GM21526 (cell line): Measurements from ENCODE around the gene STOM.
A peak's percentile ranks its signal among the peaks of the same experiment; 100 is the strongest.

ENCODE experiments used
- ATAC-seq: cut with Tn5 transposase; IDR thresholded peaks from one replicate; pipeline ENCODE4 v1.9.1; 2021; ENCODE audit warnings: moderate library complexity; ENCODE audit not compliant: unreplicated experiment, low FRiP score

STOM gene

DNA sequence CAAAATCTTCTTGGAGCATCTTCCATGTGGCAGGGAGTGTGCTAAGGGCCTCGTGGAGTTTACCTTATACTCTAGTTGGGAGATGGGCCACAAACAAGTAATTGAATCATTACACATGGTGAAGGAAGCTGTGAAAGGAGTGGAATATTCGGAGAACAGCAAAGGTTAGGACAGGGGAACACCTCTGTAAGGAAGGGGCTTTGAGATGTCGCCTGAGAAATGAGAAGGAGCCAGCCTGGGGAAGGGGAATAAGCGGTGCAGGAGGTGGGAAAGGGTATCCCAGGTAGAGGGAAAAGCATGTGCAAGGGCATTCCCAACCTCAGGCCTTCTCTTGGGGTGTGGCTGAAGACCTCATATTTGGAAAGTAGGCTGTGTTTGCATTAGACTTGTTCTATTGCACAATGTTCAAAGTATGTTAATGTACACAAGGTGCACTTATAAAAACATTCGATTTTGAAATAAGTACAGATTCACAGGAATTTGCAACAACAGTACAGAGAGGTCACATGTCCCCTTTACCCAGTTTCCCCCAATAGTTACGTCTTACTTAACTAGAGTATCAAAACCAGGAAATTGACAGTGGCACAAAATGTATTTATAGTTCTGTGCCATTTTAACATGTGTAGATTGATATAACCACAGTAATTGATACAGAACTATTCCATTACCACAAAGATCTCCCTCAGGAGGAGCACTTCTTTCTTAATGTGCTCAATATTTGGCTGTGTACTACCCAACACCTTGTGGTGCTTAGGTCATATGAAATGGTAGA is 2.4 kb upstream of the STOM start:
- ATAC-seq, result no peak

- ATAC-seq, result no peak
These were observed 1.5 kb upstream of the STOM start for GRCh38 chr9:121371495-121372061.

DNA sequence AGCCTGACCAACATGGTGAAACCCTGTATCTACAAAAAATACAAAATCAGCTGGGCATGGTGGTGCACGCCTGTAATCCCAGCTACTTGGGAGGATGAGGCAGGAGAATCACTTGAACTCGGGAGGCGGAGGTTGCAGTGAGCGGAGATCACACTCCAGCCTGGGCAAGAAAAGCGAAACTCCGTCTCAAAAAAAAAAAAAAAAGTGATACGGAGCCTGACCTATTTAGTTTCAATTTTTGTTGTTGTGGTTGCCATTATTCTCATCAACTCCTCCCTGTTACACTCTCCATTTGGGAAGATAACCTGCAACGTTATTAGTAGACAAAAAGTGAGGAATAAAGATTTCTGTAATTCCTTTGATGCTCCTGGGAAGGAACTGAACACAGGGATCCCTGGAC is 1.3 kb downstream of the STOM start:
- no peak for ATAC-seq

DNA sequence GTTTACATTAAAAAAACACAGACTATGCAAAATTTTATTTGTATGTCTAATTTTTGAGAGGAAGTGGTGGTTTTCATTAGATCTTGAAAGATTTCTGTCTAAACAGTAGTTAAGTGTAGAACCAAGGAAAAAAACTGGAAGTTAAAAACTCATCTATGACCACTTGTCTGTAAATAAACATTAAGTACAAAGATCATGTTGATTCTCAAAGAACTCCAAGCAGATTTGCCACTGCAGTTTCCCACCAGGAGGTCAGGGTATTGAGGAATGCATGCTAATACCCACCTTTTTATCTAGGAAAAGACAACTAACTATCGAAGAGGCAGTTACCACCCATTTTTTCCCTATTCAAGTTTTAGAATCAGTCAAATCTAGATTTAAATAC is 1.9 kb downstream of the STOM start:
- no peak for ATAC-seq

DNA sequence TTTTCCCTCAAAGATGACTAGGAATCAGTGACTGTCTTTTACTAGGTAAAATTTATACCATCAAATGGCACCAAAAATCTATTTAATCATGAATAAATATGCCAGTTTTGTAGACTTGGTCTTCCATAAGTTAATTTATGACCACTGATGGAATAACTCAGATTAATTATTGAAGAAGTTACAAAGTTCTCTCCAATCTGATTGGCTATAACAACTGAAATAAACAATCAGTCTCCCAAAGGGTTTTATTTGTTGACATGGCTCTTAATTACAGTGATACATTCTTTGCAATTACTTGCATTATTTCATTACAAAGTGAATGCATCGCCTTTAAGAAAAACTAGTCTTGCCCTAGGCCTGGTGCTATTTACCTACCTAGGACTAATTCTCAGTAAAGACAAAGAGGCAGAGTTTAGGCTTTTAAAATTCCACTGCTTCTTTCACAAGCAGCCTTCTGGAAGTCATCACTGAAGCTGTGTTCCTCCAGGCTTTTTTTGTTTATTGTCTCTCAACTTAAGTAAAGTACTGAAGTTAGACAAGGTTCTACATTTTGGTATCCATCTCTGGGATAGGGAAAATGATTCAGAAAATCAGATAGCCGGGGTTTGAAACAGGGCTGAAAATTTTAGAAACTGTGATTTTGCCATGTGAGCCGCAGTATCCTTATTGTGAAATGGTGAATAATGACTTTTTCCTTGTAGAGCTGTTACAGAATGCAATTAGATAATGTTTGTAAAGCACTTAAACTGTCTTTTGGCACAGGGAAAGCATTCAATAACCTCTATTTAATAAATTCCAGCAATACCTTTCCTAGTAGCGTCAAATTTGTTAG is 2.5 kb downstream of the STOM start:
- ATAC-seq, result no peak

GRCh38 chr9:121366611-121367192 is 3.3 kb downstream of the STOM start:
- ATAC-seq, result no peak

DNA sequence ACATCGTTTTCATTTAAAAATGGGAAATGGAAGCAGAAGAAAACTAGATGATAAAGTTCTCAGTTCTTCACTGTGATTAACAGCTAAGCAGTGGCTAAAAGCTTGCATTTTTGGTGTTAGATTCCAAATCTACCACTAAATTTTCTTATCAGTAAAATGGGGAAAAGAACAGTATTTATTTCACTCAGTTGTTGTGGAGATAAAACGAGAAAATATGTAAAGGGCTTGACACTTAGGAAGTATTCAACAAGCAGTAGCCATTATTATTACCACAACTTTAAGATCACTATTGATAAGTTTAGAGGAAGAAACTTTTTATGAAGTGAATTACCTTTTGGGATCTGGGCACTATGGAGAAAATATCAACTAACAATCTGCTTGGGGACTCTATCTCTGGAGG is 4.5 kb downstream of the STOM start:
- no peak for ATAC-seq

DNA sequence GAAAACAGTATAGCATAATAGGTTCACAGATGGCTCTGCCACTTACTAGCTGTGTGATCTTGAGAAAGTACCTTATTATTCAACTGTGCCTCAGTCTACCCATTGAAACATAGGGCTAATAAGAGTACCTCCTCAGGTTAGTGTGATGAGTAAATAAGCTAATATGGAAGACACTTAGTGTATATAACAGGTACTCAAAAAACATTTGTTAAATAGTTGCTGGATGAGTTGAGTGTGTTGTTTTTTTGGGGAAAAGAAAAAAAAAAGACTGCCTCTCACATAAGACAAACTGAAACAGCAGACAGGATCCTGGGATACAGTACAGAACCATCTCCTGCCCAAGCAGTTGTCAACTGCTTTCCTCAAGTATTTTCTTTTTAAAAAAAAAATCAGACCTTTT is 5.2 kb downstream of the STOM start:
- ATAC-seq, result no peak

GRCh38 chr9:121364077-121364476 is 6.0 kb downstream of the STOM start:
- ATAC-seq, result no peak

- ATAC-seq, result no peak
These were observed 6.5 kb downstream of the STOM start for GRCh38 chr9:121363622-121363961.

GRCh38 chr9:121362813-121363621 is 7.0 kb downstream of the STOM start:
- no peak for ATAC-seq

DNA sequence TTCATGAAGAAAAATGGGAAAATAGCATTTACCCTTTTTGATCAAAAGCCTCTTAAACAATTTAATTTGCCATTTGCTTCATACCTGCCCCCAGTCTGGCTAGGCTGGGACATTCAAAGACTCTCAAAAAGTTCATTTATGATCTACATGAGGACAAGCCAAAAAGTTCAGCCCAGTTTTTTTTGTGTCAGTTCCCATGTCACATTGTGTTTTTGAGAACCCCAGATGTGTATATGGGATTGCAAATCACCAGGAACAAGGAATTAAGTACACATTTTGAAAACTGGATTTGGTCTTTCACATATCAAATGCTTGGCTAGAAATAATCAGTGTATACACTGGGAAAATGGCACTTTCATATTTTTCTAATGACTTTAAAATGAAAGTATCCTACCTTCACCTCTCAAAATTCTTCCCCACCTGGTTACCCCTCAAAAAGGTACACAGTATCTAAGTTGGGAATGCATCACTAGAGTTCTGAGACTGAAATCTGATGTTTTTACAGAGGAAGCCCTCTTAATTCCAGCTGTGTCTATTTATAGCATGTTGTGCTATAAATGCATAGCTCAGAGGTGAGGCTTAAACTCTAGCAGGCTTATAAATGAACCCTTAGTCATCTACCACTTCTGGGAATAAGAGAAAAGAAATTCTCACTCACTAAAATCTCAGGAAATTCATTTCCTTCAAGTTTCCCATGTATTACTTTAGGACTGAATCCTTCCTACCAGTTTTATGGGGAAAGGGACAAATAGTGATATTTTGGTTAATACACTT is 9.3 kb downstream of the STOM start:
- no peak for ATAC-seq

GRCh38 chr9:121359351-121360294 is 10.4 kb downstream of the STOM start:
- no peak for ATAC-seq

GRCh38 chr9:121358751-121359150 is 11.3 kb downstream of the STOM start:
- no peak for ATAC-seq

GRCh38 chr9:121357011-121357410 is 13.0 kb downstream of the STOM start:
- no peak for ATAC-seq

- no peak for ATAC-seq
These were observed 15.3 kb downstream of the STOM start for GRCh38 chr9:121354762-121355161.

DNA sequence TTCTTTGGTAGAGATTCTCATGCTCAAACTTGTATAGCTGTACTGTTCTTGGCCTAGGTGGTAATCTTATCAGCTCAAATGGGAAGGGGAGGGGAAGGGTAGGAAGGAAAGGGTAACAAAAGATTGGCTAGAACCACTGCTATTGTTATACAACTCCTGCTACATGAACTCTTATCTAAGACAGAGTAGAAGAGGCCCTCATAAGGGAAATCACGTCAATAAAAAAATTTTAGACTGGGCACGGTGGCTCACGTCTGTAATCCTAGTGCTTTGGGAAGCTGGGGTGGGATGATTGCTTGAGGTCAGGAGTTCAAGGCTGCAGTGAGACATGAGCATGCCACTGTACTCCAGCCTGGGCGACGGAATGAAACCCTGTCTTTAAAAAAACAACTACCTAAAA is 15.9 kb downstream of the STOM start:
- peak; percentile 2 for ATAC-seq

DNA sequence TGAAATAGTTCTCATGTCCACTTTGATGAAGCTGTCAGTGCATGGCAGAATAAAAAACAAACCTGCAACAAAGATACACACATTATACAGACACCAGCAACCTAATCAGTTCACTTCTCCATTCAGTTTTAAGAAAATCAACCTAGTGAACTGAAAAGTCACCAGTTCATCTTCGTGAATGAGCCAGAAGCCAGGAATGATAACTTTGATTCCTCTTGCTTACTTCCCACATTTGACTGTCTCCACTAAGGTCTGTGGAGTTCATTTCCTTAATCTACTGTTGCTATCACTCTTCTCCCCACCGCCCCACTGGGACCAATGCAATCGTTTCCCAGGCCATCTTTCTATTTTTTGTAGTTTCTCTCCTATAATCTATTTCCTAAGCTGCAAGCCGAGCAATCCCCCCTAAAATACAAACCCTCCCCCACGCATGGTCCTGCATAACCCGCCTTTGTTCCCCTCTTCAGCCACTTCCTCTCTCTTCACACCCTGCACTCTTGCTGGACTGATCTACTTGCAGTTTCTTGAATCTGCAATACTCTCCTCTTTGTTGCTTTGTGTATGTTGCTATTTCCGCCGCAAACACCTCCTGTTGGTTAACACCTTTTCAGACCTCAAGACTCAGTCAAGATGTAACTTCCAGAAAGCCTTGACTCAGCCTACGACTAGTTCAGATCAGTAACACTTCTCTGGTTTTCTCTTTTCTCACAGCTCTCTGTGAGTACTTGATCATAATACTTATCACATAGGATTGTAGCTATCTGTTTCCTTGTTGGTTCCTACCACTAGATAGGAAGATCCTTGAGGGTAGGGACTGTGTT is 16.6 kb downstream of the STOM start:
- ATAC-seq, result peak; percentile 95
